ENCODE results near the gene CCDC43.

DNA sequence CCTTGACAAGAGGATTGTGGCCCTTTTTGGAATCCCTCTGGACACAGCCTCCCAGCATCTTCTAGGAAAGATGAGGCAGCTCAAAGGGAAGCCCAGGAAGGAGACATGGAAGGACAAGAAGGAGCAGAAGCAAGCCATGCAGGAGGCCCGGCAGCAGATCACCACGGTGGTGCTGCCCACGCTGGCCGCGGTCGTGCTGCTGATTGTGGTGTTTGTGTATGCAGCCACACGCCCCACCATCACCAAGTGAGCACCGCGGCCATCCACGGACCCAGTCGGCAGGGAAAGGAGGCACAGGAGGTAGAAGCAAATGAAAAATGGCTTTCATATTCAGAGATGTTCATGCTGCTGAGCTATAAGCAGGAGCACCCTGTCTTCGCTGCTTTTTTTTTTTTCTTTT, 44.2 kb downstream of the CCDC43 start:
- TF ChIP-seq, protein P1, sequence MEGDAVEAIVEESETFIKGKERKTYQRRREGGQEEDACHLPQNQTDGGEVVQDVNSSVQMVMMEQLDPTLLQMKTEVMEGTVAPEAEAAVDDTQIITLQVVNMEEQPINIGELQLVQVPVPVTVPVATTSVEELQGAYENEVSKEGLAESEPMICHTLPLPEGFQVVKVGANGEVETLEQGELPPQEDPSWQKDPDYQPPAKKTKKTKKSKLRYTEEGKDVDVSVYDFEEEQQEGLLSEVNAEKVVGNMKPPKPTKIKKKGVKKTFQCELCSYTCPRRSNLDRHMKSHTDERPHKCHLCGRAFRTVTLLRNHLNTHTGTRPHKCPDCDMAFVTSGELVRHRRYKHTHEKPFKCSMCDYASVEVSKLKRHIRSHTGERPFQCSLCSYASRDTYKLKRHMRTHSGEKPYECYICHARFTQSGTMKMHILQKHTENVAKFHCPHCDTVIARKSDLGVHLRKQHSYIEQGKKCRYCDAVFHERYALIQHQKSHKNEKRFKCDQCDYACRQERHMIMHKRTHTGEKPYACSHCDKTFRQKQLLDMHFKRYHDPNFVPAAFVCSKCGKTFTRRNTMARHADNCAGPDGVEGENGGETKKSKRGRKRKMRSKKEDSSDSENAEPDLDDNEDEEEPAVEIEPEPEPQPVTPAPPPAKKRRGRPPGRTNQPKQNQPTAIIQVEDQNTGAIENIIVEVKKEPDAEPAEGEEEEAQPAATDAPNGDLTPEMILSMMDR (conservative IDR thresholded peaks at IDR 0.05 in 1 of 2, IDR thresholded peaks at IDR 0.05 in 1 of 2; ENCODE audit: low read depth in 1 of 2, low read length in 2 of 2), result no peak
- no peak for TF ChIP-seq EZH2 (IDR thresholded peaks at IDR 0.05; ENCODE audit: low read length, missing control alignments)
